NCI-H2107 (cell line): ENCODE results near the gene GPR68.
"Not testable (repeated sequence)": the region's sequence is repeated elsewhere in the genome, so short reads cannot be mapped to it uniquely, and the experiment has no call there.

Experiments used
- DNase-seq: peaks from one replicate; lab custom pipeline; 2025; lab: John Stamatoyannopoulos, UW

GPR68 gene

GRCh38 chr14:91272341-91273272 is 28.1 kb upstream of the GPR68 start:
- DNase-seq = peak; percentile 72

GRCh38 chr14:91271639-91272038 is 27.1 kb upstream of the GPR68 start:
- DNase-seq = no peak

GRCh38 chr14:91270619-91271018 is 26.1 kb upstream of the GPR68 start:
- DNase-seq = no peak

GRCh38 chr14:91270188-91270587 is 25.7 kb upstream of the GPR68 start:
- DNase-seq = no peak

GRCh38 chr14:91269076-91269991 is 24.8 kb upstream of the GPR68 start:
- no peak for DNase-seq

- DNase-seq = no peak
Observed at GRCh38 chr14:91267965-91268437, 23.5 kb upstream of the GPR68 start.

GRCh38 chr14:91266276-91266675 is 21.8 kb upstream of the GPR68 start:
- DNase-seq = not testable (repeated sequence)

GRCh38 chr14:91265404-91265803 is 20.9 kb upstream of the GPR68 start:
- no peak for DNase-seq

- DNase-seq = no peak
Observed at GRCh38 chr14:91264151-91265150, 19.9 kb upstream of the GPR68 start.

GRCh38 chr14:91263329-91263728 is 18.8 kb upstream of the GPR68 start:
- no peak for DNase-seq

- DNase-seq = no peak
Observed at GRCh38 chr14:91261986-91262549, 17.6 kb upstream of the GPR68 start.

GRCh38 chr14:91261115-91261514 is 16.6 kb upstream of the GPR68 start:
- no peak for DNase-seq

- DNase-seq = no peak
Observed at GRCh38 chr14:91258876-91259275, 14.4 kb upstream of the GPR68 start.

- no peak for DNase-seq
Observed at GRCh38 chr14:91258011-91258618, 13.6 kb upstream of the GPR68 start.

GRCh38 chr14:91257328-91258010 is 13.0 kb upstream of the GPR68 start:
- DNase-seq = no peak

- DNase-seq = no peak
Observed at GRCh38 chr14:91256661-91257060, 12.2 kb upstream of the GPR68 start.

- DNase-seq = no peak
Observed at GRCh38 chr14:91255026-91255695, 10.7 kb upstream of the GPR68 start.

GRCh38 chr14:91254461-91254860 is 10.0 kb upstream of the GPR68 start:
- no peak for DNase-seq

GRCh38 chr14:91253795-91254323 is 9.4 kb upstream of the GPR68 start:
- DNase-seq = no peak
